ENCODE results near the gene TMEM132D.
"Not testable (repeated sequence)": the region's sequence is repeated elsewhere in the genome, so short reads cannot be mapped to it uniquely, and the experiment has no call there.

TMEM132D gene

DNA sequence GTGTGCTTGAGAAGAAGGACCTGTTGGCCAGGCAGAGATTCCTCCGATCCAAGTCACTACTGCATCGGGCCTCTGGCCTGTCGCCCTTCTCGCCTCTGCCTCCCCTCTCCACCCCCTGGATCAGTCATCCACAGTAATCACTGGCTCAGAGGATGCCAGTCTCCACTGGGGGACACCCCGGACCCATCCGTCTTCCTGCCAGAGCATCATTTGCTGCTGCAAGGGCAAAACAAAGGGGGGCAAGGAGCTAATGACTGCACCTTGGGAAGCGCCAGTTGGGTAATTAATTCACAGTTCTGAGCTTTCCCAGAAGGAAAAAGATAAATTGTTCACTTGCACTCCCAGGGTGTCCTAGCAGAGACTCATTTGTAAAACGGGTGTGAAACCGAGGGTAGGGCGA, 835.1 kb downstream of the TMEM132D start:
- DNase-seq (ENCODE audit: low read depth in 2 of 2), result no peak

DNA sequence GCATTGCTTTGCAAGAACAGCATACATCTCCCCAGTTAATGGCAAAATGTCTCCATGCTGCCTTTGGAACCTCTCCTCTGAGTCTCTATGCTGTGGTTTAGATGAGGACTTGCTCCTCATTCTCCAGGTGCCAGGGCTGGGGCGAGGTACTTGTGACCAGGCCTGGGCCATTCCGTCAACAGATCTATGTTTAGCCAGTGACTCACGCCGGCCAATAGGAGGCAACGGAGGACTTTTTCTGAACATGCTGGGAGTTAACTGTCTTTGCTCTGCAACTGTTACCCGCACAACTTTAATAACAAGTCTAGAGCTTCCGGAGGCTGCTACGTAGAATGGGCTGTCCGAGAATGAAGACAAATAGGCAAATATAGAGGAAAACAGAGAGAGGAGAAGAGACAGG, 836.3 kb downstream of the TMEM132D start:
- DNase-seq (ENCODE audit: low read depth in 2 of 2), result no peak

DNA sequence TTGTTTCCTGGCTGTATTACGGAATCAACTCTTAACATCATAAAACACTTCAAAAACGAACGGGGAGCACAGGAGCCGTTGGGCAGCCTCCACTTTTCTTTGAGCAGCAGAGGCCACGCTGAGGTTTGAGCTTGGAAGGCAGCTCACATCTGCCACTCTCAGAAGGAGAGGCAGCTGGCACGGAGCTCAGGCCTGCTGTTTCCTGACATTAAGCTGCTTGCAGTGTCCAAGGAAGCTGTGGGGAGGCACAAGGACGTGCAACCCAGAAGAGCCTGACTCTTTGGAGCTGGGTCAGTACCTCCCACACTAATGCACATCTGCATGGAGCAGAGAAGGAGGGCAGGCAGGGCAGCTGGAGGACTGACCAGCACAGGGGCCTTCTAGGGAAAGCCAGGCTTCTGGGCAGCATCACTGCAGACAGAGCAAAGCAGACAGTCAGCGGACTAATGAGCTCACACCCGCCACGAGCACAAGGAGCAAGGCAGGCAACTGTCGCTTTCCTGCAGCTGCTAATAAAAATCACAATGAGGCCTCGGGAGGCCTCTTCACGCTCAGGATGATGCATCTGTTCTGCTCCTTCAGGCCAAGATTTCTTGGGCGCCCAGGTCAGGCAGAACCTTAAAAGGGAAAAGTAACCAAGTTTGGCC, 839.5 kb downstream of the TMEM132D start:
- no peak for DNase-seq (ENCODE audit: low read depth in 2 of 2)

DNA sequence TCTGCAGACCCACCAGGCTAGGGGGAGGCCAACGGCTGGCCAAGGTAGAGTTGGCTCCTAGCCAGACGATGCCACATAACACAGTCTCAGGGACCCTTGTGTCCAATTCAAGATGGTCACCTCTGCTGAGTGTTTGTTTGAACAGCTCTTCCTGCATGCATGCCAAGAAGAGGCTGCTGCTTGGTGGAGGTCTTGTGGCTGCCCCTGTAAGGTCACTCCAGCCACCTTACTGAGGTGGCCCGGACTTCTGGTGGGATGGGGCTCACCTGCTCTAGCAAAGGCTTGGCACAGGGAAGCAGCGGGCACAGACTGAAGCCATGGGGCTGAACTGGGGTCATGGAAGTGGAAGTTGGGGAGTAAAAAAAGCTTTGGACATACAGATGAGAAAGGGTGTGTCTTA, 840.2 kb downstream of the TMEM132D start:
- DNase-seq (ENCODE audit: low read depth in 2 of 2), result no peak

DNA sequence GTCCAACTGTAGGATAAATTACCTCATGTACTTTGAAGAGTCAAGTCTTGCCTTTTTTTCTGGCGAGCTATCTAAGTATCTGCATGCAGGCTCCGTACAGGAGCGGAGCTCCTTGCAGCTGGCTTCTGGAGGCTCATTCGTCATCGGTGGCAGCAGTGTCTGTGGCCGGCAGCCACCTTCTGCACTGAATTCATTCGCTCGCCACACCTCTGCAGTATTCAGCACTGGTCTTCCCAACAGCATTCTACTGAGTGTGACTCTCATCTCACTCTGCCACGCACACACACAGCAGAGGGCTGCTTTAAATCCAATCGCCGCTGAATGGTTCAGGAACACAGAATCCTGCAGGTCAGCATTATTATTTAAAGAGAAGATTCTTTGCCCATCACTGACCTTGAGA, 850.6 kb downstream of the TMEM132D start:
- no peak for DNase-seq (ENCODE audit: low read depth in 2 of 2)

DNA sequence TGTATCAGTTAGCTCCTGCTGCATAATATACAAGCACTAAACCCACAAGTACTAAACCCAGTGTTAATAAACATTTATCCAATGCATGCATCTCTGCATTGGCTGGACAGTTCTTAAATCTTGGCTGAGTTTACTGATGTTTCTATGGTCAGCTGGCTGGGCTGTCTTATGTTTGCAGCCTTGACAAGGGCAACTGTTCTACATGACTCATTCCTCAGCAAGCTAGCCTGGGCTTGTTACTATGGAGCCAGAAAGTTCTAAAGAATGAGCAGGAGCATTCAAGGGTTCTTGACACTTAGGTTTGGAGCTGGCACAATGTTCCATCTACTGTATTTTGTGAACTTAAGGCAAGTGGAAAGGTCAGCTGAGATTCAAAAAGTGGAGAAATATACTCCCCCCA, 851.5 kb downstream of the TMEM132D start:
- no peak for DNase-seq (ENCODE audit: low read depth in 2 of 2)

DNA sequence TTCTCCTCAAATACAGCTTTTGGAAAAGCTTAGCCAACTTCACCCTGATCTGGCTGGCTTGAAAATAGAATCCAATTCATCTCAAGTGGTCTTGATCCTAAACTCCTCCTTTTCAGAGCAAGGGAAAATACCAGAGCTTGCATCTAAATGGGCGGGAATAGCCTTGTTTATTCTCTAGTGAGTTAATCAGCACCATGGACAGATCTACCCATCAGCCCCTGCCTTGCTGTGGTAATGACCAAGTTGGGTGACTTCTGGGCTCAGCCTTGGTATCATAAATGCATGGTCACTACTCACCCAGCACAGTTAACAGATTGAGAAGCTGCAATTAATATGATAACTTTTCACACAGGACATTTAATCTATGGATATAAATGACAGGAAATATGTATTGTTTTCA, 853.9 kb downstream of the TMEM132D start:
- DNase-seq (ENCODE audit: low read depth in 2 of 2), result no peak

DNA sequence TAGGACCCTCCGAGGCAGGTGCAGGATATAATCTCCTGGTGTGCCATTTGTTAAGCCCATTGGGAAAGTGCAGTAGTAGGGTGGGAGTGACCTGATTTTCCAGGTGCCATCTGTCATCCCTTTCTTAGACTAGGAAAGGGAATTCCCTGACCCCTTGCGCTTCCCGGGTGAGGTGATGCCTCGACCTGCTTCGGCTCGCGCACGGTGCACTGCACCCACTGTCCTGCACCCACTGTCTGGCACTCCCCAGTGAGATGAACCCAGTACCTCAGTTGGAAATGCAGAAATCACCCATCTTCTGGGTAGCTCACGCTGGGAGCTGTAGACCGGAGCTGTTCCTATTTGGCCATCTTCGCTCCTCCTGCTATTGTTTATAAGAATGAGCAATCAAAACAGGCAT, 860.5 kb downstream of the TMEM132D start:
- DNase-seq (ENCODE audit: low read depth in 2 of 2), result not testable (repeated sequence)

DNA sequence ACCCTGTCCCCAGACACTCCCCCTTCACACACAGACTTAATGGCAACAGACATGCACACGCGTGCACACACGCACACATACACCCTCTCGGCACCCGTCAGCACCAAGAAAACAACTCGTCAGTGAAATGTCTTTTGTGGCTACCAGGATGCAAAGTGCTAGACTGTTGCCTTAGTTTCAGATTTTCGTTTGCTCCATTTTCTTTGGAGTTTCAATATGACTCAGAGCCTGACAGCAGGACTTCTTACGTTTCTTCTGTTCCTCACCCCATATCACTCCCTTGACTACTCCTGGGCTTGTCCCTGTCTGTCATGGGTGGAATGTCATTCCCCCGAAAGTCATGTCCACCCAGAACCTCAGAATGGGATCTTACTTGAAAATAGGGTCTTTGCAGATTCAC, 867.7 kb downstream of the TMEM132D start:
- no peak for DNase-seq (ENCODE audit: low read depth in 2 of 2)

DNA sequence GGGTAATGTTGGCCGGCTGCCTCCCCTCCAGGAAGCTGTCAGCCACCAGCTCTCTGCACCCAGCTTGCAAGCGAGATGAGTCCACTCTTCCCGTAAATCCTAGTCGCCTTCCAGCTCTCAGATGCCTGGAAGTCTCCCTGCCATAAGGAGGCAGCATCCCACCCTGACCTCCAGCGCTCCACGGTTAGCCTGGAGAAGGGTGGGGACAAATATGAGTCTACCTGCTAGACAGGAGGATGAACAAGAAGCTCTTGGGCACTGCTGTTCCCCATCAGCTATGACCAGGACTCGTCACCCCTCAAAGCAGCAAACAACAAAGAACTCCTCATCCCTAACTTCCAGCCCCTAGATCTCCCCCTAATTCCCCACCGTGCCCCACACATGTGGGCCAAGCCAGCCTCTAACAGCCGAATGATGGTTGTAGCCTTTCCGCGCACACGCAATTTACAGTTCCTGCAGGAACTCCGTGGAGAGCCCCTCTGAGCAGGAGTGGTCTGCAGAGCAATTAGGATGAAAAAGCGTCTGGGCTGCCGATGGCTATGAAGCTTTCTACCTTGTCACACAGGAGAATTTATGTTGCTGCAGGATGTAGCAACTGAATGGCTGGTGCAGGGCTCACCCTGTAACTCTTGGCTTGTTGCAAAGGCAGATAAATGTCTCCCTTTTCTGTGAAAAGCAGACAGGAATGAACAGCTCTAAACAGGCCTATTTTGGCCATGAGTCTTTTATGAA, 869.1 kb downstream of the TMEM132D start:
- no peak for DNase-seq (ENCODE audit: low read depth in 2 of 2)

DNA sequence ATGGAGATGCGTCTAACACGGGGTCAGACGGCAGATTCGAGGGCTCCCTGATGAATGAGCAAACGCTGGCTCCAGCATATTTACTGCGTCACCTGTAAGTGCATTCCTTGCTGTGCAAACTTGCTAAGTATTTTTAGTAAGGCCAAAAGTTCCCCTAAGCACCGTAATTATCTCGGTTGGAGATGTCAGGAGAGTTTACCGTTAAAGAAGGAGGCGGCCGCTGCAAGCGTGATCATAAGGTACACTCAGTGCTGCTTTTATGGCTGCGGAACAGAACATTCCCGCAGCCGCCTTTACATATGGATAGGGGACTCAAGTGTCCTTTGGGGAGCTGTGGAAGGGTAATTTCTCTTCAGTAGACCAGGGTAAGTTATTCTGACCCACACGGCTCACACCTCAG, 875.0 kb downstream of the TMEM132D start:
- no peak for DNase-seq (ENCODE audit: low read depth in 2 of 2)

DNA sequence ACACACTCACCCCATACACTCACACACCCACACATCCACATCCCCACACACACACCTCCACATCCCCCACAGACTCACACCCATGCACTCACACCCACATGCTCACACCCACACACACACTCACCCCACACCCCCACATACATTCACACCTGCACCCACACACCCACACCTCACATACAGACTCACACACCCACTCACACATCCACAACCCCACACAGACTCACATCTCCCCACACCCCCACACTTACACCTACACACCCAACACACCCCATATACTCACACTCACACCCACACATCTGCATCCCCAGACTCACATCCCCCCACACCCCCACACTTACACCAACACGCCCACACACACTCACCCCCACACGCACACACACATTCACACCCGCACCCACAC, 878.8 kb downstream of the TMEM132D start:
- DNase-seq (ENCODE audit: low read depth in 2 of 2), result no peak

All from activated CD4-positive, alpha-beta T cell treated with anti-CD3 and anti-CD28 coated beads for 24 hours (primary cell).